T follicular helper cell (primary cell): ENCODE data around the gene ARHGEF40.

ENCODE experiments used
- DNase-seq: peaks from one replicate; pipeline ENCODE4 v3.0.0-alpha.2; 2020; ENCODE audit warnings: low read depth

ARHGEF40 gene

DNA sequence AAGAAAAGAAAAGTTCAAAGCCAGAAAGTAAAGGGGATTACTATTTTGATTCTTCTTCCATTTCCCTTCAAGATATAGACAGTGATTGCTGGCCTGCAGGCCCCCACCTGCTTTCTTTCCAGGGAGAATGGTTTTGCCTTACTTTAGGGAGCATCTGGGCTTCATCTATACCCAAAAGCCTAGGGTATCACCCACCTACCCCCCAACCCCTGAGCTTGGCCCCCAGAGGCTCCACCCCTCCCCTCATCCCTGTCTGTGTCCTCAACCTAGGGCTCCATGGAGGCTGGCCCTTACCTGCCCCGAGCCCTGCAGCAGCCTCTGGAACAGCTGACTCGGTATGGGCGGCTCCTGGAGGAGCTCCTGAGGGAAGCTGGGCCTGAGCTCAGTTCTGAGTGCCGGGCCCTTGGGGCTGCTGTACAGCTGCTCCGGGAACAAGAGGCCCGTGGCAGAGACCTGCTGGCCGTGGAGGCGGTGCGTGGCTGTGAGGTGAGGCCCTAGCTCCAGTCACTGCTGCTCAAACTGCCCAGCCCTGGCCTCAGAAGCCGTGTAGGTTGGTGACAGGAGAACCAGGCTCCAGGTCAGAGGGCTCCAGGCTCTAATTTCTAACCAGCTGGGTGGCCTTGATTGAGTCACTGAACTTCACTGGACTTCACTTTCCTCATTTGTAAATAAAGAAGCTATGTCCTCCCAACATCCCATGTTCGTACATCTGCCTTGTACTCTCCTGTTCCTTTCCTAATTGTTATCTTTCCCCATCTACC lies 13.6 kb downstream of the ARHGEF40 start:
- DNase-seq, result no peak

DNA sequence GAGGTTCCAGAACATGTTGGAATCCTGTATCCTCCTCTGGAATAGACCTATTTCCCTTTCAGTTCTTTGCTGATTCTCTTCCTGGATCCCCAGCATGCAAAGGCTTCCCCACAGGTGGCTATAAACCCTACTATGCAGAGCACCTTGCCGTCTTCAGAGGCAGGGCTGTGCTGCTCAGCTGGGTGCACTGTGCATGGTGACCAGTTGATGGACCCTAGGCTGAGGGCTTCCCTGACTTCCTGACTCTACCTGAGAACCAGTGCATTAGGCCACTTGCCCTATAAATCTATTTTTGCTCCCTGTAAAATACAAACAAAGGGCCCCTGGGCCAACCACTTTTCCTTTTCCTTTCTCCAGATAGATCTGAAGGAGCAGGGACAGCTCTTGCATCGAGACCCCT lies 14.3 kb downstream of the ARHGEF40 start:
- DNase-seq, result no peak

- no peak for DNase-seq
Measured at GRCh38 chr14:21084998-21085853, 15.1 kb downstream of the ARHGEF40 start.

- DNase-seq, result no peak
Measured at GRCh38 chr14:21086908-21087293, 16.8 kb downstream of the ARHGEF40 start.

- DNase-seq, result peak; percentile 78
Measured at GRCh38 chr14:21087294-21088091, 17.4 kb downstream of the ARHGEF40 start.

GRCh38 chr14:21088687-21089086 lies 18.6 kb downstream of the ARHGEF40 start:
- DNase-seq, result no peak

GRCh38 chr14:21089271-21089670 lies 19.2 kb downstream of the ARHGEF40 start:
- DNase-seq, result no peak

- no peak for DNase-seq
Measured at GRCh38 chr14:21089877-21090193, 19.7 kb downstream of the ARHGEF40 start.

DNA sequence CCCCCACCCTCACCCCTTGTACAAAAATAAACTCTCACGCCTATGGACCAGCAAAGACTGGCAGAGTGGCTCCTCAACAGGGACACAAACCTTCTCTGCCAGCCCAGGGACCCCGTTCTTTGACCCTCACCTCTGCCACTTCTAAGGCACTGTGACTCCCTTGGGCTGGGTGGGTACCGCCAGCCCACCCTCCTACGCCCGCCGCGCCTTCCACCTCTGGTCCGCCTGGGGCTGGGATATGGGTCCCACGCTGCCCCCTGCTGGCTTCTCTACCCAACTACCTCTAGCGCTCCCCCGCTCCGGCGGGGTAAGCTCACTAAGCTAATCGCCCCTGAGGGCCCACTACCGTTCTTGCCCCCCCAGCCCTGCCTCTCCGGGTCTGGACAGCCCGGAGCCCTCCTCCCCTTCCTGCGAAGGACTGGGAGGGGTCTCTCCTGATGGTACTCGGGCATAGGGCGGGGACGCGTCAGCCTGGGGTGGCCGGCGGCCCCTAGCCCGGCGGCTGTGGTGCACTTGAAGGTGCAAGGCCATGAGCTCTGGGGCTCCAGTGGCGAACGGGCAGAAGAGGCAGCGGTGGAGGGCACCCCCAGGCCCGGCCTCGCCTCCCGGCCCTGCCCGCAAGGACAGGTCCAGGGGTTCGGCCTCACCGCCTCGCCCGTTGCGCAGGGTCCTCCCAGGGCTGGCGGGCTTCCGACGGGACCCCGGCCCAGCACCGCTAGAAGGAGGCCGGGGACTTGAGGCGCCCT lies 20.3 kb downstream of the ARHGEF40 start:
- no peak for DNase-seq

GRCh38 chr14:21090940-21091663 lies 21.0 kb downstream of the ARHGEF40 start:
- DNase-seq, result no peak

DNA sequence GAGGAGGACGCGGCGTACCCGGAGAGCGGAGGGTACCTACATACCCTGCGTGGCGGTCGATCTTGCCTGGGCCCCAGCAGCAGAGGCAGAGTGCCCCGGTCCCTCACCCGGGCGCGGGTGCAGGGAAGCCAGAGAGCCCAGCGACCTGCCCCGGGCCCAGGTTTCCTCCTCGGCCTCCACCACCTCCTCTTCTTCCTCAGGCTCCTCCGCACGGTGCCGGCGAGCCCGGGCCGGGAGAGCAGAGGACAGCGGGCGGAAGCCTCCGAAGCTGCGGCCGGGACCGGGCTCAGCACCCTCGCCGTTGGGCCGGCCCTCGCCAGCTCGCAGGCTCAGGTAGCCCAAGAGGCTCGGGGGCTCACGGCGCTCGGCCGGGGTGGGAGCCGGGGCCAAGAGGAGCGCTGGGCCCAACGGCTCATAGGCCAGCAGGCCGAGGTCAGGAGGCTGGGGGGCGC lies 21.7 kb downstream of the ARHGEF40 start:
- no peak for DNase-seq

DNA sequence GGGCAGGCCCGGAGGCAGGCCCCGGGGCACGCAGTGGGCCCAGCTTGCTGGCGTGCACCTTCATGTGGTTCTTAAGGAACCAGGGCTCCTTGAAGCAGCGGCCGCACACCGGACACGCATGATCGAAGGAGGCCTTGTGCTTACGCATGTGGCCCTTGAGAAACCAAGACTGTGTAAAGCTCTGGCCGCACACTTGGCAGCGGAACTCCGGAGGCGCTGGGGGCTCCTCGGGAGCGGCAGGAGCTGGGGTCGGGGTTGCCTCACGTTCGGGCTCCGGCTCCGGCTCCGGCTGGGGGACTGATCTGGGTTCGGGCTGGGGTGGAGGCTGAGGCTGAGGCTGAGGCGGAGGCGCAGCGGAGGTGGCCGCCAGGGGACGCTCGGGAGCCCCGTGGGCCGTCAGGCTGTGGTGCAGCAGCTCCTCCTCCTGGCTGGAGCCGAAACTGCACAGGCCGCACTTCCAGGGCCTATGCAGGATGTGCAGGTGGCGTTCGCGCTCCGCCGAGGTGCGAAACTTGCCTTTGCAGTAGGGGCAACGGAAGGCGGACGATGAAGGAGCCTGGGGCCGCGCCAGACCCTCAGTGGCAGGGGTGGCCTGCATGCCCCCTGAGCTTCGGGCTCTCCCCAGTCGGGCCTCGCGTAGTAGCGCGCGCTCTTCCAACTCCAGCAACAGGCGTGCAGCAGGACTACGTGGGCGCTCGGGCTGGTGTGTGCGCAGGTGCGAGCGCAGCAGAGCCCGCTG lies 22.3 kb downstream of the ARHGEF40 start:
- DNase-seq, result peak; percentile 84

DNA sequence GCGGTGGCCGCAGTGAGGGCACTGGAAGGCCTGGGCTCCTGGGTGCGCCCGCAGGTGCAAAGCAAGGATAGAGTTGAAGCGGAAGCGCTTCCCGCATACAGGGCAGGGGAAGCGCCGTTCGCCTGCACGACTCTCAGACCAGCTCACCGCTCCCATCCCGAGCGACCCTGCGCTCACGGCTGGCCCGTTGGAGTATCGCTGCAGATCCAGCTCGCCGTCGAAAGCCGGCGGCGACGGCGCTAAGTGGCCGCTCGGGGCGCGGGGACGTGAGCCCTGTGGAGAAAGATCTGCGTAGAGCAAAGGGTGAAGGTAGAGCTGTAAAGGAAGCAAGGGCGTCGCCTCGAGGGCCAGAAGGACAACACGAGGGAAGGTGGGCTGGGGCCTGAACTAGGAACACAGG lies 22.9 kb downstream of the ARHGEF40 start:
- DNase-seq, result no peak

GRCh38 chr14:21093769-21094681 lies 23.9 kb downstream of the ARHGEF40 start:
- no peak for DNase-seq

- no peak for DNase-seq
Measured at GRCh38 chr14:21095430-21096205, 25.5 kb downstream of the ARHGEF40 start.

DNA sequence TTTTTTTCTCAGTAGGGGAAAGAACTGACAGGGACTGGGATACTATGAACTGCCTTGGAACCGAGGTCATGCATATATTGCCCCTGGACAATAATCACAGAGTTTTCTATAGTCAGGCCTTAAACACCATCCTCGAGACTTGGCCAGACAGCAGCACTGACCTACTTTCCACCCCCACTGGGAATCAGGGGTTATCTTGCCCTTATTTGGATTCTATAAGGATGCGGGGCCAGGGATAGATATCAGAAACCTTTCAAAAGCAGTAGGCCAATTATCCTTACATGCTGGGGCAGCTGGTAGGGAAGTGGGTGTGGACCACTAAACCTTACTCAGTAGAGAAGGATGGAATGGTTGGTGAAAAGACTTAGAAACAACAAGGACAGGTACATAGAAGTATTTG lies 26.3 kb downstream of the ARHGEF40 start:
- no peak for DNase-seq

DNA sequence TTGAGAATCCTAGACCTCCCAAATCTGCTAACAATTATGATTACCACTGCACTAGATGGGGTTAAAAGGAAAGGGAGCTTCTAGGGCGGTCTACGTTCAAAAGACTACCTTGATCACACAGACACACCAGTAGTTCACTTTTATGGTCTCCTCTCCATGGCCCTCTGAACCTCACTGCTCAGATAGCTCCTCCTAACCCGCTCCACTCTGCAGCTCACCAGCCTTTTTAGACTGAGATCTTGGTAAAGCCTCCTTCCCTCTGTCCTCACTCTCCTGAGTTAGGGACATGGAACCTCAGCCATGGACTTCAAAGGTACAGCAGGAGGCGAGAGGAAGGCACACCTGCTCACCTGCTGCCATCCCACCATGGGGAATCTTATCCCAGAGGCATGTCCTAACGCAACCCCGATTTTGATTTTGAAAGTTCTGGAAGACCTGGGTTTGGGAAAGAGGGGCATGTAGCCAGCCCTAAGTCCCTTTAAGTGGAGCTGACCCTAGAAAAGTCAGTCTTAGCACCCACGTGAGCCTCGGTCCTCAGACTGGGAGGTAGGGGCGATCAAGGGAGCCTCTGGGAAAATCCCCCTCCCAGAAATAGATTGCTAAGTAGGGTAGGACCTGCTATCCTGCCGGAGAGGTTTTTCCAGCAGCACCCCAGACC lies 27.0 kb downstream of the ARHGEF40 start:
- no peak for DNase-seq

DNA sequence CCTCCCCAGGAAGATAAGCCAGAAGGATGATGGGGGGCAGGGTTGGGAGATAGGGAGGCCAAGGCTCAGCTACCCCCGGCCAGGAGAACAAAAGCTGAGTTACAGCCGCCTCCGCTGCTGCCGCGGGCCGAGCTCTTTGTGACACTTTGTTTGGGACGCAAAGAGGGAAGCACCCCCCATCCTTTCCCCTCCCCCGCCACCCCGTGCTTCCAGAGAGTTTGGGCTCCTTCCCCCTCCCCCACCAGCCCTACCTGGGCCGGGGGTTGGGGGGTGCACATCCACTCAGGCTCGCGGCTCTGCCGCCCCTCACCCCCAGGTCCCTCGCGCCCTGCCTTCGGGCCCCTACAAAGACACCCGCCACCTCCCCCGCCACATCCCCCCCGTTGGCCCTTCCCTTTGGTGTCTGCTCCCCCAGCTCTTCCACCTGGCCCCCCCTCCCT lies 27.6 kb downstream of the ARHGEF40 start:
- no peak for DNase-seq
